NCI-H2081 treated with DMSO at 0.1 percent for 48 hours (cell line): ENCODE data around the gene ZNF724.
"Not testable (repeated sequence)": the region's sequence is repeated elsewhere in the genome, so short reads cannot be mapped to it uniquely, and the experiment has no call there.

Source experiments
- DNase-seq: peaks from one replicate; lab custom pipeline; 2025; lab: John Stamatoyannopoulos, UW

The ZNF724 gene

GRCh38 chr19:23249911-23250649 is at the start of gene ZNF724:
Gene ZNF724, minus strand, starts transcription at chr19:23250394. Its CDS starts 152 bp downstream, at chr19:23250242.
- DNase-seq: peak; percentile 95

- no peak for DNase-seq
Measured at GRCh38 chr19:23294141-23294540, 43.9 kb upstream of the ZNF724 start.

GRCh38 chr19:23289966-23290365 is 39.8 kb upstream of the ZNF724 start:
- DNase-seq: not testable (repeated sequence)

- no peak for DNase-seq
Measured at GRCh38 chr19:23287620-23288019, 37.4 kb upstream of the ZNF724 start.

- no peak for DNase-seq
Measured at GRCh38 chr19:23286477-23286876, 36.3 kb upstream of the ZNF724 start.

- no peak for DNase-seq
Measured at GRCh38 chr19:23285948-23286347, 35.8 kb upstream of the ZNF724 start.

GRCh38 chr19:23285326-23285725 is 35.1 kb upstream of the ZNF724 start:
- DNase-seq: not testable (repeated sequence)

GRCh38 chr19:23283925-23284324 is 33.7 kb upstream of the ZNF724 start:
- DNase-seq: no peak

- DNase-seq: no peak
Measured at GRCh38 chr19:23281663-23282276, 31.6 kb upstream of the ZNF724 start.

GRCh38 chr19:23278118-23278517 is 27.9 kb upstream of the ZNF724 start:
- not testable (repeated sequence) for DNase-seq

- DNase-seq: peak; percentile 46
Measured at GRCh38 chr19:23273590-23274412, 23.6 kb upstream of the ZNF724 start.

GRCh38 chr19:23273022-23273589 is 22.9 kb upstream of the ZNF724 start:
- DNase-seq: no peak

GRCh38 chr19:23263870-23264590 is 13.8 kb upstream of the ZNF724 start:
- no peak for DNase-seq

- DNase-seq: no peak
Measured at GRCh38 chr19:23263396-23263795, 13.2 kb upstream of the ZNF724 start.

GRCh38 chr19:23262920-23263319 is 12.7 kb upstream of the ZNF724 start:
- DNase-seq: no peak

- DNase-seq: no peak
Measured at GRCh38 chr19:23261496-23262020, 11.4 kb upstream of the ZNF724 start.

GRCh38 chr19:23260956-23261355 is 10.8 kb upstream of the ZNF724 start:
- DNase-seq: no peak

GRCh38 chr19:23259961-23260360 is 9.8 kb upstream of the ZNF724 start:
- DNase-seq: no peak

GRCh38 chr19:23255700-23256099 is 5.5 kb upstream of the ZNF724 start:
- DNase-seq: no peak

GRCh38 chr19:23254141-23254910 is 4.1 kb upstream of the ZNF724 start:
- no peak for DNase-seq

- not testable (repeated sequence) for DNase-seq
Measured at GRCh38 chr19:23253256-23253655, 3.1 kb upstream of the ZNF724 start.
